NCI-H128 (cell line): ENCODE data around the gene PPP4R1.
"Not testable (repeated sequence)": the region's sequence is repeated elsewhere in the genome, so short reads cannot be mapped to it uniquely, and the experiment has no call there.

Source experiments
- DNase-seq: peaks from one replicate; lab custom pipeline; 2025; ENCODE audit not compliant: unreplicated experiment; lab: John Stamatoyannopoulos, UW

PPP4R1 gene, protein sequence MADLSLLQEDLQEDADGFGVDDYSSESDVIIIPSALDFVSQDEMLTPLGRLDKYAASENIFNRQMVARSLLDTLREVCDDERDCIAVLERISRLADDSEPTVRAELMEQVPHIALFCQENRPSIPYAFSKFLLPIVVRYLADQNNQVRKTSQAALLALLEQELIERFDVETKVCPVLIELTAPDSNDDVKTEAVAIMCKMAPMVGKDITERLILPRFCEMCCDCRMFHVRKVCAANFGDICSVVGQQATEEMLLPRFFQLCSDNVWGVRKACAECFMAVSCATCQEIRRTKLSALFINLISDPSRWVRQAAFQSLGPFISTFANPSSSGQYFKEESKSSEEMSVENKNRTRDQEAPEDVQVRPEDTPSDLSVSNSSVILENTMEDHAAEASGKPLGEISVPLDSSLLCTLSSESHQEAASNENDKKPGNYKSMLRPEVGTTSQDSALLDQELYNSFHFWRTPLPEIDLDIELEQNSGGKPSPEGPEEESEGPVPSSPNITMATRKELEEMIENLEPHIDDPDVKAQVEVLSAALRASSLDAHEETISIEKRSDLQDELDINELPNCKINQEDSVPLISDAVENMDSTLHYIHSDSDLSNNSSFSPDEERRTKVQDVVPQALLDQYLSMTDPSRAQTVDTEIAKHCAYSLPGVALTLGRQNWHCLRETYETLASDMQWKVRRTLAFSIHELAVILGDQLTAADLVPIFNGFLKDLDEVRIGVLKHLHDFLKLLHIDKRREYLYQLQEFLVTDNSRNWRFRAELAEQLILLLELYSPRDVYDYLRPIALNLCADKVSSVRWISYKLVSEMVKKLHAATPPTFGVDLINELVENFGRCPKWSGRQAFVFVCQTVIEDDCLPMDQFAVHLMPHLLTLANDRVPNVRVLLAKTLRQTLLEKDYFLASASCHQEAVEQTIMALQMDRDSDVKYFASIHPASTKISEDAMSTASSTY

DNA sequence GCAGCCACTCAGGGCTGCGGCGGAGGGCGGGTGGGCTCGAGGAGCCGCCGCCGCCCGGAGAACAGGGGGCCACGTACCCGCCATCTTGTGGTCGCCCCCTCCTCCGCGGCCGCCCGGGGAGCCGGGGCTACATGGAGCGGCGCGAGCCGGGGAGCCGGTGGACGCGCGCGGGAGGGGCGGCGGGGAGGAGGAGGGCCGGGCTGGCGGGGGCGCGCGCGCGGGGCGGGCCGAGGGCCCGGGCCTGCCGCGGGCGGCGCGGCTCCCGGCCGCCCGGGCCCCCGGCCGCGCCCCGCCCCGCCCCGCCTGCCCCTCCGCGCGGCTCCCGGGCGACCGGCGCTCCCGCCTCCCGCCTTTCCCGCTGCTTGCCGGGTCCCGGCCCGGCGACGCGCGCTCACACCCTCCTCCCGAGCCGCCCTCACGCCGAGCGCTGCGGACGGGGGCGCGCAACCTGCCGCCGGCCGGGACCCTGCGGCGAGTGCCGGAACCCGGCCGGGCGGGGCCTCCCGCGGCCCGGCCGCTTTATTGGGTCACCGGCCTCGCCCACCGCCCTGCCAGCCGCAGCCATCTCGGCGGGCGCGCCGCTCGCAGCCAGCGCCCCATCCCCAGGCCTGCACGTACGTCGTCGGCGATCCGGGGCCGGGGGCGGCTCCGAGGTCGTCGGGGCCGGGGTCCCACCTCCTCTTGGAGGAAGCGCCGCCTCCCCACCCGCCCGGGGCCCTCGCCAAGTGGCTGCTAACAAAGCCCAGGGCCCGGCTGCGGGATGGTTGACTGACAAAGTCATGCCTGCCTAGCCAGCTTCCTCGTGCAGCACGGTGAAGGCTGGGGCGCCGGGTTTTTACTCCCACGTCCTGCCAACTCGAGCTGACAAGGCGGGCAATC lies at the start of gene PPP4R1:
TSS of gene PPP4R1 (minus strand) at position 159 of the 879 bp plus-strand sequence. CDS start at position 84, 75 bp downstream.
- DNase-seq = peak; percentile 47

DNA sequence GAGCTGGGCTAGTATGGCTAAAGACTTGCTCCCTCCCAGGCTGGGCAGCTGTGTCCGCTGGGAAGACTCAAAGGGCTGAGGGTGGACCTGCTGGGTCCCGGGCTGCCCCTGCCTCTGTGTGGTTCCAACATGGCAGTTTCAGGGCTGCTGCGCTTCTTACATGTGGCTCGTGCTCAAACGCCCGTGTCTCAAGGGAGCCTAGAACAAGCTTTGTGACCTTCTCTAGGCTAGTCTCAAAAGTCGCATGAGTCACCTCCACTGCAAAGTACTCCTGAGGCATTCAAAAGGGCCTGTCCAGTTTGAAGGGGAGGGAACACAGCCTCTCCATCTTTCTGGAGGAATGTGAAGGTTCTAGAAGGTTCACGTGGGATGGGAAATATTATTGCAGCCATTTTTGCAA lies 49.0 kb upstream of the PPP4R1 start:
- no peak for DNase-seq

DNA sequence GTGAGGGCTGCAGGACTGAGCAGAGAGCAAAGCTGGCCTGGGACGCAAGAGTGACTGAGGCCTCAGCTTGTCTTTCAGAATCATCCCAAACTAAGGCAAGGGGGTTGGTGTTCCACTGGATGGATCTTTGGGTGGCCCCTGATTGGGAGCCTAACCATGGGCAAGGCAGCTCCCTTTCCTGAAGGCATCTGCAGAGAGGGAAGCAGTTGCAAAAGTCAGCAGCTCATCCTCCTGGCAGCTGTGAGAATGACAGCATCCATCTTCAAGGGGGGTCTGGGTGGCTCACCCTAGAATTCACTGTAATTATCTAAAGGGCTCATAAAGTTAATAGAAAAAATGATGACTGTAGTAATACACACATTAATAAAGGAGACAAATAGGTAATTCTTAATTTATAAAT lies 47.2 kb upstream of the PPP4R1 start:
- no peak for DNase-seq

DNA sequence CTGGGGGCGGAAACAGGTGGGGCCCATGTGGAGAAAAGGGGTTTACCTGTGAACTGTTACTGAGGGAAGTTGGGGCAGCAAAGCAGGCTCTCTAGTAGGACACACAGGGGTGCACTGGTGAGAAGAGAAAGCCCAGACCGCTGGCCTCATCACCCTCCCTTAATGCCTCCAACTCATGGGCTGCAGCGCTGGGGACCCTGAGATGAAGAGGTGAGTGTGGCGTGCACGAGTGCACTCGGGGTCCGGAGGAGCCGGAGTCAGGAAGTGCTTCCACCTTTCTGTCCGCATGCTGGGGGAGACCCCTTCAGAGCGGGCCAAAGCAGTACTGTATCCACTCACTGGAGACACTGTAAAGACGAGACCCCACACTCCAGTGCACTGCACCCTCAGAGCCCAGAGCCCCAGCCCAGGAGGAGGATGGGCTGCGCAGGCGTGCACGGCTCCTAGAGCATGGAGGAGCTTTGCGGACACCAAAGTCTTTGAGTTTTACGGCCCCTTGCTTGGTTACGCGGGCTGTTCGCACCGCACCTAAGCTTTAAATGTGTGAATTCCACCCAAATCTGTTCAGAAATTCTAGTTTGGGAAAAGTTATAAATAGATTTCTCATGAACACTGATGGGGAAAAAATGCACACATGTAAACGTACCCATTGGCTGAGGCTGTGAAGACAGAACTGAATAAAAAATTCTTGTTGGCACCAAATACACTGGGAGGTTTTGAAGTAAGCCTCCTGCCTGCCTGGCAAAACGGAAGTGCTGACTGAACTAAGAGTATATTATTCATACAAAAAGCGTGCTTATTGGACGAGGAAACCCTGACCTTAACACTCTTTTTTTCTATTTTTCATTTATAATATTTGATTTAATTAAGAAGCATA lies 45.4 kb upstream of the PPP4R1 start:
- no peak for DNase-seq

DNA sequence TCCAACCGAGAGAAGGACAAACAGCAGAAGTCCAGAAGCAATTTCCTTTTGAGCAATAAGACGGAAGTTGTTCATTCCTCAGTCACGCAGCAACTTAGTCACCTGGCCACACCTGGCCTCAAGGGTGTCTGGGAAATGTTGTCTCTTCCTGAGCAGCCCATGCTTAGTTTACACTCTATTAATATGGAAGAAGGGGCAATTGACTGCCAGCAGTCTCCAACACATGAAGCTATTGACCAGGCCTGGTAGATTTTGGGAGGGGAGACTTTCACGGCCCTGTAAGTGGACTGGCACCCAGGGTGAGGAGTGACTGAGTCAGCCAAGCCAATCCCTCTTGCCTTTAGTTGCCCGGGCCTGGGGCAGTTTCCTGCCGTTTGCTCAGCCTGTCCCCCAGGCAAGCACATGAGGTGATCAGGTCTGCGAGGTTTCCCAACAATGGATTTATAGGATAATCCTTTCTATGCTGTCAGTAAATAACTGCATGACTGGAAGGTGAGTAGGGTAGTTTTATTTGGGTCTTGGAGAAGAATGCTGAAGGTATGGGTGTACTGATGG lies 43.8 kb upstream of the PPP4R1 start:
- no peak for DNase-seq

DNA sequence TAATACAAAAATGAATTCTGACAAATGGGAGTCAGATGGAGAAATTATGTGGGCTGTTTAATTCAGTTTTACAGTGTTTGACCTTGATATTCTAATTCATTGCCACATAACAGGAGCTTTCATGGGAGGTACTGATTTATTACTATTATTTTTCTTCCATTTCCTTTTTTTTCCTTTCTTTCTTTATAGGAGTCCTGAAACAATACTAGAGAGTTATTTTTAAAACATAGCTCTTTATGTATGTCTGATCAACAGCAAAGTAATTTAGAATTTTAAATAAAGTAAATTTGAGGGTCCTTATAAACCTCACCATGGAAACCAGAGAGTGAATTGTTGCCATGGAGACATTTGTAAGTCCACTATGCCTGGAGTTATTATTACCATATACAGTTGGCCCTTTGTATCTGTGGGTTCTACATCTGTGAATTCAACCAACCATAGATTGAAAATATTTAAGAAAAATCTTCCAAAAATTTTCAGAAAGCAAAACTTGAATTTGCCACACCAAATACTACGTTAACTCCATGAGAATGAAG lies 40.9 kb upstream of the PPP4R1 start:
- DNase-seq = no peak

DNA sequence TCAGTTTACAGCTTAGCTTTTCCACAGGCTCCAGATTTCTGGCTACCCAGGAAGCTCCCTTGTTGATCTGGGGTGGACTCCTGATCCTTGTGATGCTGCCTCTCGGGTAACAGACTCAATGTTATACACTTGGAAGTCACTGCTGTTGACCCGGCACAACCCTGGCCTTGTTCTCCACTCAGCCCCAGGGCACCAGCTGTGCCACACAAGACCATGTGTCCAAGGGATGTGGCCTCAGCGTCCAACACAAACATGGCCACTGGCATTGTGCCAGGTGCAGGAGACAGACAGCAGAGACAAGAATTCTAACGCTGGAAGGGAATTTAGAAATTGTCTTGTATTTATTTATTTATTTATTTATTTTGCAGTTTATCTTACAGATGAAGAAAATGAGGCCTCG lies 39.0 kb upstream of the PPP4R1 start:
- DNase-seq = no peak

DNA sequence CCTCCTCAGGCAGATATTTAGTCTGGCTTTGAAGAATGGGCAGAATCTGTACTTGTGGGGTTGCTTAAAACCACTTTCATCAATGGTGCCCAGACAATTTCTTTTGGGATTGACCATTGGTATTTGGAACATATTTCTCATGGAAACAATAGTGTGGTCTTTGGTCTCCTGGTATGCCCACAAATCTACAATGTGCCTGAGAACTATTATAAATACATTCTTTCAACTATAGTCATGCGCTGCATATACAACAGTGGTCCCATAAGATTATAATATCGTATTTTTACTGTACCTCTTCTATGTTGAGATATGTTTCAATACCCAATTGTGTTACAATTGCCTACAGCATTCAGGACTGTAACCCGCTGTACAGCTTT lies 34.8 kb upstream of the PPP4R1 start:
- no peak for DNase-seq

DNA sequence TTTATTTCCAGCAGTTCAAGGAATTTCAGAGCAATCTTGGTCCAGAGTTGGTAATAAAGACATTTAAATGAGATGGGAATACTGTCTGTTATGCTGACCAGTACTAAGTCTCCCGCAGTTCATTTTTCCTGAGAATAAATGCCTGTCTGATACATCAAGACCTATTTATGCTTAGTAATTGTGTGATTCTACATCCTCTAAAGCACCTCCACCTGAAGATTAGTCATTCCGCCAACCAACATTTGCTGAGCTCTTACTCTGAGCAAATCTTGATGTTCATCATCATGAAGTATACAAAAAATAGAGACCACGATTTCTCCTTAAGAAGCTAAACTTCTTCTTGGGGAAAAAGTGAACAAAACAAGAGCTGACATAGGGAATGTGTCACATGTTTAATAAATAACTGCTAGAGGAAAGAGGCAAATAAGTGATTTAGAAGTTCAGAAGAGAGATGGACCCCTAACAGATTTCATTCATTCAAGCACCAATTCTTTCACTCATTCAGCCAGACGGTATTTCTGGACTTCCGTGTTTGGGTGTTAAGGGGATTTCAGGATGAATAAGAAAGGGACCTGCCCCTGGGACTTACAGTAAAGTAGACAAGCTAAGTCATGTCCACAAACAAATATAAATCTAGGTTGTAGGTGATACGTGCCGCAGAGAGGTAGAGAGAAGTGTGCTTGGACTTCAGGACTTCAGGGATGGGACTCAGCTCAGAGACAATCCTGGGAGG lies 34.2 kb upstream of the PPP4R1 start:
- DNase-seq = no peak

DNA sequence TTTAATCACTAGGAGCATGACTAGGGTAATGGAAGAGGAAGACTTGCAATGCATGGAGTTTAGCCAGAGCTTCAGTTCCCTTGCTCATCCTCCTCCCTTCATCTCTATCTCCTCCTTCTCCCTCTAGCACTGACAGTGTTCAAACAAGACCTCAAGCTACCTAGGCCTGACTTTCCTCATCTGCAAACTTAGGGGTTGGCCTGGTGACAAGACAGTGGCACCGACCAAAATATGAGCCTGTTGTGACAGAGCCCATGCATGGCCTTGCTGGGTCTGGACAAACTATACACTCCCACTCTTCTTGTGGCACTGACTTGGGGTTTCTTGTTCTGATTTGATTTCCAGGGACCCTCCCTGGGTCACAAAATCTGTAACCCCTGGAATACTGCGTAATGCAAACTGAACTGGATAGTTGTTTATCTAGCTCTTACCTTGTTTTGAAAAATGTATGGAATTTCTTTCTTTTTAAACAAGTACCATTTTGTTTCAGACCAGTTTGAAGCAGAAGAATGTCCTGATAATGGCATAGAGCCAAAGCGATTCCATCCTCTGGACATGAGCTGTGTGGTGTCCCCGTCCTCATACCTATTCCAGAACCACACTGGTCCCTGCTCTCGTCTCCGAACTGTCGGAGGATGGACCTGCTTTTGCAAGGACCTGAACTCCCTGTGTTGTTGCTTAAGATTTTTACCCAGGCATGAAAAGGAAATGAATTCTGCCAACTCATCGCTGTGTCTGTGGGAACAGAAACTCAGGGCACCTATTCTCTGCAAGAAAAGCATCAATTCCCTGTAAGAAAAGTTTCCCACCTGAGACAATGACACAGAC lies 33.4 kb upstream of the PPP4R1 start:
- no peak for DNase-seq

DNA sequence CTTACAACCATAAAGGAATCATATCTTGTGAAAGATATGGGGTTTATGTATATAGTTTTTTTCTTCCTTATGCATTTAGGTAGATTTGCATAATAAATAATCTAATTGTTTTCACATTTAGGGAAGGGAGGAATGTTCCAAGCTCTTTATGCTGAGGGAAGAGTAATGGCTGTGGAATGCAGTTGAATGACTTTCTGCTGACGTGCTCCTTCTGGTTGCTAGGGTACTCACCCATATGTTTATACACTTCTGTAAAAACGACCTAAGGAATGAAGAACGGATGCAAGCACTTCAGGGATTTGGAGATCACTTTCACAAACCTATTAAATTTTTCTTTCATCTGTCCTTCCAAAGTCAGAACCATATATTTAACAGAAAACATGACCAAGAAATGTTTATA lies 29.2 kb upstream of the PPP4R1 start:
- no peak for DNase-seq

DNA sequence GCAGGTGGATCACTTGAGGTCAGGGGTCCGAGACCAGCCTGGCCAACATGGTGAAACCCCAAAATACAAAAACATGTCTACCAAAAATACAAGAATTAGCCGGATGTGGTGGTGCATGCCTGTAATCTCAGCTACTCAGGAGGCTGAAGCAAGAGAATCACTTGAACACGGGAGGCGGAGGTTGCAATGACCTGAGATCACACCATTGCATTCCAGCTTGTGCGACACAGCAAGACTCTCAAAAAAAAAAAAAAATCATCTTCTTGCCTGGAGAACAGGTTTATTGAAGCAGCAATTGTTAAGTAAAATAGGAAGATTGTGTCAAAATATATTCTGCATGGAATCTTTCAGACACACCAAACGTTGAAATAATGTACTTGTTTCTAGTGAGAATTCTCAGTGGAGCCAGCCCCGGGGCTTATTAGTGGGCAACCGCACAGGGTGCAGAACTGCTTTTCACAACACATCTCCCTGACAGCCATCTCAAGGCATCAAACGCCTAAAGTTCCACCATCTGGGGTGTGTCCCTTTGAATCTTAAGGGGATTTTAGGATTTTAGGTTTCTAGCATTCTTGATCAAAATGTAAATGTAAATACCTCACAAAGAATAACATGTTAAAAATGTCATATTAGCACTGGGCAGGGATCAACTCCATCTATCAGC lies 28.6 kb upstream of the PPP4R1 start:
- no peak for DNase-seq

DNA sequence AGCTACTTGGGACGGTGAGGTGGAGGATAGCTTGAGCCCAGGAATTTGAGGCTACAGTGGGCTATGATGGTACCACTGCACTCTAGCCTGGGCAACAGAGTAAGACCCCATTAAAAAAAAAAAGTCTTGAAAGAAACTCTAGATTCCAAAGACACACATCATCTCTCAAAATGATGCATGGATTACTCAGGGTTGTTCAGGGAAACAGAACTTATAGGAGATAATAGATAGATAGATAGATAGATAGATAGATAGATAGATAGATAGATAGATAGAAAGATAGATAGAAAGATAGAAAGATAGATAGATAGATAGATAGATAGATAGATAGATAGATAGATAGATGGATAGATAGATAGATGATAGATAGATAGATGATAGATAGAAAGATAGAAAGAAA lies 26.7 kb upstream of the PPP4R1 start:
- not testable (repeated sequence) for DNase-seq

DNA sequence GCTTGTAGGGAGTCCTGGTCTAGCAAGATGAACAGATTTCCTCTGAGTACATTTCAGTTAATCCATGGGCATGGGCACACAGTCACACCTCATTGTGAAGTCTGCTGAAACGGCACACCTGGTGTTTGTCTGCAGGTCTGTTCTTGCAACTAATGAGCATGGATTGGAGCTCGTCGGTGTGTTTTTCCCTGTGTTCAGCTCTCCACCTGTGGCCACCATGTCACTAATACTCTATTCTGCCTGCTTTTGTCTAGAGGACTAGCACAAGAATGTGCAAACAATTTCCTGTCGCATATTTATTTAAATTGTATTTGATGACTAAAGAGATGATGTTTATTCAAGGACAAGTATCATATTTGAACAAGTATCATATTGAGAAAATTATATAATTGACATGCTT lies 24.5 kb upstream of the PPP4R1 start:
- peak; percentile 8 for DNase-seq

DNA sequence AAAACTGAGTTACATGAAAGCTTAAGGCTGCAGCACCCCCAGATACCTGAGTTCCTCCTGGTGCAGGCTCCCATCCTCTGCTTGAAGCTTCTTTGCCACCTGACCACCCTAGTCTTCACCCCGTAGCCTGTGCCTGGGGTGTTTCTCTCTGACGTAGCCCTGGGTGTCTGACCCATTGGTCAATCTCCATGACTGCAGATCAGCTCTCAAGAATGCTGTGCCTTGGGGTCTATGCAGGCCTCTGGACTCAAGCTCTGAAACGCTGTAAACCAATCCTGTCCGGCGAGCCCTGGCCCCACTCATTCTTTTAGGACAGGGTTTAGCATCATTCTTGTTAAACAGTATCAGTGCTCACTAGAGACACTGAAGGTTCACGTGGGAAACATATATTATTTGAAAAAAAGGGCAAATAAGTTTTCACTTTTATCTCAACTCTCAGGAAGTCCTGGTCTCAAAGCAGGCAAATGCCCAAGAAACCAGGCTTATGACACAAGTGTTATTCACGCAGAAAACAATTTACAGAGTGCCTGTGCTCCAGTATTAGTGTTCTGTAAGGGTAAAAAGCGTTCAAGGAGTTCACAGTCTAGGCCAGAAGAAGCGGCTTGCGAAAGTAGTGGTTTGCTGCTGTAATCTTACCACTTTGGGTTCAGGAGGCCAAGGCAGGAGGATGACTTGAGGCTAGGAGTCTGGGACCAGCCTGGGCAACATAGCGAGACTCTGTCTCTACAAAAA lies 22.8 kb upstream of the PPP4R1 start:
- DNase-seq = no peak

DNA sequence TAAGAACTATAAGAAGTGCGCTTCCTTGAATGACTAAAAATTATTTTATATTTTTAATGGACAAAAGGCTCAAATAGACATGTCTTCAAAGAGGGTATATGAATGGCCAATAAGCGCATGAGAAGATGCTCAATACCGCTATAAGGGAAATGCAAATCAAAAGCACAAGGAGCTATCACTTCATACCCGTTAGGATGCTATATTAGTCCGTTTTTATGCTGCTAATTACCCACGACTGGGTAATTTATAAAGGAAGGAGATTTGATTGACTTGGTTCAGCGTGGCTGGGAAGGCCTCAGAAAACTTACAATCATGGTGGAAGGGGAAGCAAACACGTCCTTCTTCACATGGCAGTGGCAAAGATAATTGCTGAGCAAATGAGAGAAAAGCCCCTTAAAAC lies 20.5 kb upstream of the PPP4R1 start:
- no peak for DNase-seq
